OCI-M1 (cell line): ENCODE data around the gene OSM.
A peak's percentile ranks its signal among the peaks of the same experiment; 100 is the strongest.

Experiments
- DNase-seq: peaks from one replicate; lab custom pipeline; 2025; lab: John Stamatoyannopoulos, UW

Gene OSM

GRCh38 chr22:30297991-30298701, 31.5 kb upstream of the OSM start:
- no peak for DNase-seq

DNA sequence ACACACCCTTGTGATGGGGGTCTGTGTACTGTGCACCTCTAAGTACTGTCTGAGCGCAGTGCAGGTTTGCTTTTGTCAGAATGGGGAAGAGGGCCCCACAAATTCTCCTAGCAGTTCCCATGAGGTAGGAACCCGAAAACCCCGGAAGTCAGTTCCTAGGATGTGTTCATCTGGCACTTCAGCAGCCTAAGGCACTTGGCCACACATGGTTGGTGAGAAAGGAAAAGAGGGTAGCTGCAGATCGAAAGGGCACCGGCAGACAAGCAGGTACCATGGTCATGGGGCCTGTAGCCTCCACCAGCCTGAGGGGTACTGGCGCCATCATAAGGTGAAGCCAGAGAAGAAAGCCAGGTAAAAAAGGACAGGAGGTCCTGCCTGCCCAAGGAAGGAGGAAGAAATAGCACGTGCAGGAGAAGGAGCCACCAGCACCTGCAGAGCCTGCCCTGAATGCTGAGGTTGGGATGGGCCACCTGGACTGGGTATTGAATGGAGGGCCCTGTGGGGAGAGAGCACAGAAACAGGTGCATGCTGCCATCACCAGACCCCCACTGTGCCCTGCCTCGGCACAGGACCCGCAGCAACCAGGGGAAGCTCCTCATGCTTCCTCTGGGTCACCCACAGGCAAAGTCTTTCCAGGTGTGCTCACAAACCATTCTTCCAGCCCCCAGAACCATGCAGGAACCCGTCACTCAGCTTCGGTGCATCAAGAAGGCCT, 30.8 kb upstream of the OSM start:
- DNase-seq = no peak

DNA sequence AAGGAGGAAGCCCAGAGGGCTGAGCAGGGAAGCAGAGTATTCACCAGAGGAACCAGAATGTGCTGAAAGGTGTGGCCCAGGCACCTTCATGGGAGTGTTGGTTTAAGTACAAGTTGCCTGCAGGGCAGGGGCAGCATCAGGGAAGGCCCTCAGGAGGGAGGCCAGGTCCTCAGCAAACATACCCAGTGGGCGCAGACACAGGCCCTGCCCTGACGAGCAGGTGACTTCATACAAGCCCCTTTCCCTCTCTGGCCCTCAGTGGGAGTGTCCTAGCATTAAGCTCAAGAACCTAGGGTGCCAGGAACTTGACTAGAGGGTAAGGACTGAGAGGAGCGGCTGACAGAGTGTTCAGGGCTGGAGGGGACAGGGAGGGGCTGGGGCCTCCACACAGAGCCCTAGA, 30.2 kb upstream of the OSM start:
- DNase-seq = no peak

- no peak for DNase-seq
These were observed 29.7 kb upstream of the OSM start for GRCh38 chr22:30296324-30296723.

DNA sequence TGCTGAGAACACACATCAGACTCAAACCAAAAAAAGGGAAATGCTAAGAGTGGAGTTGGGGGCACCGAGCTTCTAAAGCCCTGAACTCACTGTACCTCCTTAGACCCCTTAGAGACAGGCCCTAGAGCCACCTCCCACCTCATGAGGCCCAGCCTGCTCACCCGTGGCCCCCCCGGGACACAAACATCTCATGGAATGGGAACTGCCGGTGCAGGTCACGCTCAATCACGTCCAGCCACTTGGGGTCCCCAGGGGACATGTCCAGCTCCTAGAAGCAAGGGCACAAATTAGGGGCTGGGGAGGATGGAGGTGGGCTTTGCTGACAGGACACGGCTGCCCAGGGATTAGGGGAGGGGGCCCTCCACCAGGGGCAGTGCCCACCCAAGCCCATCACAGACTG, 28.9 kb upstream of the OSM start:
- no peak for DNase-seq

DNA sequence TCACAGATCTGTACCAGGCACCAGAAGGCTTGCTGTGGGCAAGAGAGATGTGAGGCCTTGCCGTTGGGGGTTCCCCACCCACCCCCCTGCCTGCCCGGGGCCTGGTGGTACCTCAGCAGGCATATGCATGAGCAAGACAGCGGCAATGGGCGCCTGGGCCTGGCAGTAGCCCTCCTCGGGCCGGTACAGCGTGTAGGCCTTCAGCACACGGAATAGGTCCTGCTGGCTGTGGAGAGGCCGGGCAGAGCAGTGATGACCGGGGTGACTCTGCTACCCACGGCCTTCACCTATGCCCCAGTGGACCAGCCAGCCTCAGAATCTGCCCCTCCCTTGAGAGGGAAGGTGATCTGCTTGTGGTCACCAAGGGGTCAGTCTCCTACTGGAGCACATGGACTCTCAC, 28.2 kb upstream of the OSM start:
- DNase-seq = no peak

DNA sequence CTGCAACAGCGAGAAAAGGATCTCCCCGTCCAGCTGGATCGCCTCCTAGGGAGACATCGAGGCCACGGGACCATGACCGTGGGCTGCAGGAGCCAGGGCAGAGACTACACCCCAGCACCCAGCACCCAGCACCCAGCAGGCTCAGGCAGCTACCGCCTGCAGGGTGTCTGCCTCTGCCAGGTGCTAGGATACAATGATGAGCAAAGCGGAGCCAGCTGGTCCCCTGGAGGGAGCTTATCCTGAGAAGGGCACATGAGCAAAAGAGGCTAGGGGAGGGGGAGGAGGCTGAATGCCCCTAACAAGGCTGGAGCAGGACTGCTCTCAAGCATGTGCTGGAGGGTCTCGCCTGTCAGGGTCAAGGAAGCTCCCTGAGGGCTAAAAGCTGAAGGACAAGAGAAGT, 27.4 kb upstream of the OSM start:
- DNase-seq = no peak

GRCh38 chr22:30293026-30293425, 26.4 kb upstream of the OSM start:
- no peak for DNase-seq

- no peak for DNase-seq
These were observed 25.7 kb upstream of the OSM start for GRCh38 chr22:30292069-30292970.

DNA sequence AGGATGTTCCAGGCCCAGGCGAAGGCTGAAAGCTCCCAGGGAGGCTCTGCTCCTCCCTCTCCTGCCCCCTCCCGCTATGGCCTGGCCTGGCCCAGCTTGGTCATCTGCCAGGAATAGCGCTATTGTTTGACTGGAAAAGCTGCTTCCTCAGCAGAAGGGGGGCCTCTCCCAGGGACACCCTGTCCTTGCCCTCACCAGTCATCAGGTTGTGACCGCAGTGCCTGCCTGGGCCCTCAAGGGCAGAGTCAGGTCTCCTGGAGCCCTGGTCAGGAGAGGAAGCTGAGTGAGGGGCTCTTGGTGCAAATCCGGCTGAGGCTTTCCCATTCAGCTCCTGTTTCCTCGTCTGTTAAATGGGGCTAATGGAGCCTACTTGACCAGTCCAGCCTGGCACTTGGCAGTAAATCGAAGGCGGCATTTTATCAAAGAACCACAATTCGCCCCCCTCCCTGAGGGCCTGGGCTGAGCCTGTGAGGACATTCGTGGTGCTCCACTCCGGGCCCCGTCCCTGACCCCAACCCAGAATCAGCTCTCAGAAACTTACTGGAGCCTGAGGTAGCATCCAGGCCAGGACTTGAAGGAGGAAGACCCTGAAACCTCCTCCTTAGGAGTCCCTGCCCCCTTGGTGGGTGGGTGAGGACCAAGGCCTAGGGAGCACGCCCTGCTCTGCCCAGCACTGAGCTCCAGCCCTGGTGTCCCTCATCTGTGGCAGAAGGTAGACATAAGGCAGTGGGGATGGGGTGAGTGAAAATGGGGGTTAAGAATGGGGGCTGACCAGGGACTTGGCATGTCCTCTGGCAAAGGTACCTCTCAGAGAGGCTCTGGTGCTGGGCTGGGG, 24.6 kb upstream of the OSM start:
- no peak for DNase-seq

GRCh38 chr22:30290342-30291057, 23.8 kb upstream of the OSM start:
- DNase-seq = peak; percentile 50

- DNase-seq = no peak
These were observed 23.3 kb upstream of the OSM start for GRCh38 chr22:30289980-30290313.

DNA sequence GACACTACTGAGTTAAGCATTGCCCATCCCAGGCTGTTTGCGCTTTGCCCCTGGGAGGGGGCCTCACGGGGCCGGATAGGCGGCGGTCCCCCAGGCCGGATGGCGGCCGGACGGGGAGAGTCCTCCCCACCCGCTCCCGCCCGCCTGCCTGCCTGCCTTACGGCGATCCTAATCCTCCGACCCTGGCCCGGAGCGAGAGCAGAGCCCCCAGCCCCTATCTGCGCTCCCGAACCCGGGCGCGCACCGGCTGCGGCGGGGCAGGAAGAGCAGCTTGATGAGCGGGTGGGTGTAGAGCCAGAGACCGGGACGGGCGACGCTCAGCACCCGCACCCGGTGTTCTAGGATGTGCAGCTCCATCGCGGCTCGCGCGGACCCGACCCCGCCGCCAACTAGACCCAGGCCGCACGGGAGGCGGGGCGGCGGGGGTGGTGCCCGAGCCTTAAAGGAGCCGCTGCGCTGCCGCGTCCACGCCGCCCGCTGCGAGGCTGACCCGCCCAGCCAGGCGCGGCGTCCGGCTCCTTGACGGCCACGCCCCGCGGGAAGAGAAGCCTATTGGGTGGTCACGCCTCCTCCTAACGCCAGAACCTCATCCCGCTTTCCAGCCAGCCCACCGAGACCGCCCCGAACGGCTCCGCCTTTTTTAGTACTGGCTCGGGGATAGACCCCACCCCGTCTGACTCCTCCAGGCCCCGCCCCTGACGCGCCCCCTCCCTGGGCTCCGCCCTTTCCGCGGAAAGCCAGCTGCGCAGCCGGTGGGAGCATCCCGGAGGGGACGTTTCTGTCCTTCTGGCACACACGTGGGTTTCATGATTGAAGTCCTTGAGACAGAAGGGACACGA, 22.7 kb upstream of the OSM start, which contains the start of gene CASTOR1:
CASTOR1 (minus strand) TSS at position 365 of the 839 bp plus-strand sequence; CDS start at position 357, 8 bp downstream.
- DNase-seq = peak; percentile 98

DNA sequence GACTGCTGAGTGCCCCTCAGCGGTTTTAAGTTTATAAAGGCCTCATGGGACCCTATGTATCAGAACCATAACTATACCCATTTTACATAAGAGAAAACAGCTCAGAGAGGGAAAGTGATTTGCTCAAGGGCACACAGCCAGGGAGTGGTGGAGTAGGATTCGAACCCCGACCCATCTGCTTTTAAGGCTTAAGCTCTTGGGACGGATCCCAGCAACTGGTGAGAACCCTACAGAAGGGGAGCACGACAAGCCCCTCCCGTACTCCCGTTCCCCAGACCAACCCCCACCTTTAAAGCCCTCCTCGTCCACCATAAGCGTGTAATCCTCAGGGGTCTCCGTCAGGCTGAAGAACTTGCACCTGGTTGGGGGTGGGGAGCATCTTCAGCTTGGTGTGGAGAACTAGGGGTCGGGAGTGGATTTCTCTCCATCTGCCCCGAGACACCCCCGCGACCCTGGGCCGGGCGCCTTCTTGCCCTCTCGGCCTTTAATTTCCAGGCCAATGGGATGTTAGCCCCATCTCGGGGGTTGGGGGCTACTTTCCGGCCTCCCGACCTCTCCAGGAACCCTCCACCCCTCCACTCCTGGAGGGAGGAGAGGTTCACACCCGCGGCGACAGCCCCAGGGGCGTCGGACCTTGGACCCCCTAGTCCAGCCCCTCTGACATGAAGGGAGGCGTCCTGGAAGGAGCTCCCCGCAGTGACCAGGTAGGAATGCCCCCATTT, 21.9 kb upstream of the OSM start:
- no peak for DNase-seq

DNA sequence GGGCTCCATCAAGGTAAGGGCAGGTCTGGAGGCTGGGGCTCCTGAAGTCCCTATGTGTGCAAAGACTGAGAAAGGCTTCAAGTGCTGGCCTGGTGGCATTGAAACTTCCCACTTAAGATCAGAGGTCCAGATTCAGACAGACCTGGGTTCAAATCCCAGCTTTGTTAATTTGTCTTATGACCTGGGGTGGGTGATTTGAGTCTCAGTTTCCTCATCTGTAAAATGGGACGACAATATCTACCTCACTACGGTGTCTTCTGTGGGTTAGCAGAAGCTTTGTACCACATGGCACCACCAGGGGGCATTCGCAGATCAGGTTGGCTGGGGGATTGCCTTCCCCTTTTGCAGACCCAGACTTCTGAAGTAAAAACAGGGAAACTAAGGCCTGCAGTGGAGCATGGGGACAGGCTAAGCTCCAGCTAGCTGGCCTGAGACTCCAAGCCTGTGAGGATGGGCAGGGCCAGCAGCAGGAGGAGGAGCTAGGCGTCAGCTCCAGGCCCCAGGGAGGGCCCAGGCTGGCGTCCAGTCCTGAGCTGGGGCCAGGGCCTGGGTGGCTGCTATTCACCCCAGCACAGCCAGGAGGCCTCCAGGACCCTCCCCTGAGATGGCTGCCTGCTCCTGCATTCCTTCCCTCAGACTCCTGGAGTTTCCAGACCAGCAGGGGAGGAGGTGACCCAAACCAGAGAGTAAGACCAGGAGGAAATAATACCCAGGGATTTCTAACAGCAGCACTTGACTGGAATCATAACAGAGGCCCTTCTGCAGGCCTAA, 21.2 kb upstream of the OSM start:
- peak; percentile 93 for DNase-seq

GRCh38 chr22:30286813-30287647, 20.4 kb upstream of the OSM start:
- DNase-seq = peak; percentile 81

- no peak for DNase-seq
These were observed 19.7 kb upstream of the OSM start for GRCh38 chr22:30286331-30286730.

GRCh38 chr22:30285846-30286200, 19.2 kb upstream of the OSM start:
- DNase-seq = no peak
